GM18502 (cell line): ENCODE results near the gene KDM8.
"Not testable (repeated sequence)": the region's sequence is repeated elsewhere in the genome, so short reads cannot be mapped to it uniquely, and the experiment has no call there.

ENCODE experiments used
- ATAC-seq: cut with Tn5 transposase; IDR thresholded peaks from one replicate; pipeline ENCODE4 v1.9.1; 2021; ENCODE audit warnings: mild to moderate bottlenecking; ENCODE audit not compliant: unreplicated experiment, poor library complexity

Gene KDM8

GRCh38 chr16:27239906-27240655, 36.8 kb downstream of the KDM8 start:
- no peak for ATAC-seq

- ATAC-seq: no peak
Observed at GRCh38 chr16:27240948-27241531, 37.7 kb downstream of the KDM8 start.

- no peak for ATAC-seq
Observed at GRCh38 chr16:27241658-27242057, 38.3 kb downstream of the KDM8 start.

- ATAC-seq: no peak
Observed at GRCh38 chr16:27242398-27242797, 39.1 kb downstream of the KDM8 start.

GRCh38 chr16:27242868-27243590, 39.7 kb downstream of the KDM8 start:
- ATAC-seq: peak; percentile 53

- ATAC-seq: no peak
Observed at GRCh38 chr16:27243725-27244362, 40.5 kb downstream of the KDM8 start.

GRCh38 chr16:27244363-27244755, 41.0 kb downstream of the KDM8 start:
- ATAC-seq: no peak

- ATAC-seq: no peak
Observed at GRCh38 chr16:27245276-27246172, 42.2 kb downstream of the KDM8 start.

- ATAC-seq: no peak
Observed at GRCh38 chr16:27246439-27246838, 43.1 kb downstream of the KDM8 start.

- ATAC-seq: not testable (repeated sequence)
Observed at GRCh38 chr16:27247076-27247475, 43.8 kb downstream of the KDM8 start.

GRCh38 chr16:27248036-27248435, 44.7 kb downstream of the KDM8 start:
- ATAC-seq: no peak

- ATAC-seq: not testable (repeated sequence)
Observed at GRCh38 chr16:27248886-27249285, 45.6 kb downstream of the KDM8 start.

- ATAC-seq: no peak
Observed at GRCh38 chr16:27251541-27252205, 48.3 kb downstream of the KDM8 start.

- no peak for ATAC-seq
Observed at GRCh38 chr16:27252206-27252585, 48.9 kb downstream of the KDM8 start.

GRCh38 chr16:27253526-27253930, 50.2 kb downstream of the KDM8 start:
- no peak for ATAC-seq

- peak; percentile 69 for ATAC-seq
Observed at GRCh38 chr16:27254262-27254811, 51.0 kb downstream of the KDM8 start.

- ATAC-seq: no peak
Observed at GRCh38 chr16:27256861-27257260, 53.5 kb downstream of the KDM8 start.

GRCh38 chr16:27257271-27257670, 53.9 kb downstream of the KDM8 start:
- no peak for ATAC-seq

- no peak for ATAC-seq
Observed at GRCh38 chr16:27258241-27258734, 55.0 kb downstream of the KDM8 start.
